ENCODE results near the gene HLA-DPA1.
A peak's percentile ranks its signal among the peaks of the same experiment; 100 is the strongest.

Gene HLA-DPA1

GRCh38 chr6:33088931-33089620 is 15.6 kb upstream of the HLA-DPA1 start:
- DNase-seq (ENCODE audit: low read depth) = no peak

GRCh38 chr6:33088258-33088930 is 14.9 kb upstream of the HLA-DPA1 start:
- DNase-seq (ENCODE audit: low read depth) = no peak

GRCh38 chr6:33085627-33086026 is 12.2 kb upstream of the HLA-DPA1 start:
- no peak for DNase-seq (ENCODE audit: low read depth)

- no peak for DNase-seq (ENCODE audit: low read depth)
Observed at GRCh38 chr6:33082702-33083101, 9.3 kb upstream of the HLA-DPA1 start.

GRCh38 chr6:33081098-33081824 is 7.8 kb upstream of the HLA-DPA1 start:
- no peak for DNase-seq (ENCODE audit: low read depth)

GRCh38 chr6:33080127-33081089 is 7.0 kb upstream of the HLA-DPA1 start:
- no peak for DNase-seq (ENCODE audit: low read depth)

- no peak for DNase-seq (ENCODE audit: low read depth)
Observed at GRCh38 chr6:33079580-33079979, 6.1 kb upstream of the HLA-DPA1 start.

GRCh38 chr6:33078919-33079521 is 5.6 kb upstream of the HLA-DPA1 start:
- no peak for DNase-seq (ENCODE audit: low read depth)

- DNase-seq (ENCODE audit: low read depth) = no peak
Observed at GRCh38 chr6:33078442-33078841, 5.0 kb upstream of the HLA-DPA1 start.

- DNase-seq (ENCODE audit: low read depth) = no peak
Observed at GRCh38 chr6:33077908-33078307, 4.5 kb upstream of the HLA-DPA1 start.

GRCh38 chr6:33076406-33076934 is 3.0 kb upstream of the HLA-DPA1 start:
- DNase-seq (ENCODE audit: low read depth) = no peak

- DNase-seq (ENCODE audit: low read depth) = peak; percentile 12
Observed at GRCh38 chr6:33075568-33076405, 2.3 kb upstream of the HLA-DPA1 start, which contains the start of gene HLA-DPB1. Gene HLA-DPB1 (plus strand): TSS chr6:33075990. CDS start chr6:33076042, 52 bp downstream.

GRCh38 chr6:33075208-33075567 is 1.7 kb upstream of the HLA-DPA1 start:
- no peak for DNase-seq (ENCODE audit: low read depth)

GRCh38 chr6:33072508-33073100 is 845 bp downstream of the HLA-DPA1 start:
- no peak for DNase-seq (ENCODE audit: low read depth)

GRCh38 chr6:33071569-33071968 is 1.9 kb downstream of the HLA-DPA1 start:
- DNase-seq (ENCODE audit: low read depth) = no peak

- DNase-seq (ENCODE audit: low read depth) = no peak
Observed at GRCh38 chr6:33070909-33071308, 2.5 kb downstream of the HLA-DPA1 start.

- no peak for DNase-seq (ENCODE audit: low read depth)
Observed at GRCh38 chr6:33069021-33069738, 4.3 kb downstream of the HLA-DPA1 start.

GRCh38 chr6:33066917-33067521 is 6.4 kb downstream of the HLA-DPA1 start:
- no peak for DNase-seq (ENCODE audit: low read depth)

- no peak for DNase-seq (ENCODE audit: low read depth)
Observed at GRCh38 chr6:33065312-33065711, 8.1 kb downstream of the HLA-DPA1 start.
